MCF 10A (cell line): ENCODE results near the gene DLAT. TPM values are rescaled to one million over a fixed set of nuclear protein-coding genes. Genes with fewer than 3 reads are reported as not detected.
A peak's percentile ranks its signal among the peaks of the same experiment; 100 is the strongest.

Source experiments
- BruUV-seq: library from RNA; stranded (reverse); fragments of 400-500 nt; replicated peaks from 2 replicates; lab custom pipeline; 2021; lab: Mats Ljungman, UMichigan
- CTCF ChIA-PET: fragments of 300-600 bp; sonication (Branson Sonifier 250); formaldehyde crosslinking; extraction: SDS; loops from one replicate; lab custom pipeline; 2021; ENCODE audit warnings: antibody characterized with exemption, inconsistent platforms; lab: Yijun Ruan, JAX
- POLR2A ChIA-PET: fragments of 300-600, 350-650 bp; sonication (Branson Sonifier 250); formaldehyde crosslinking; extraction: SDS; loops from one replicate; lab custom pipeline; 2020; ENCODE audit warnings: antibody characterized with exemption, inconsistent platforms; lab: Yijun Ruan, JAX
- DNase-seq: peaks from one replicate; pipeline ENCODE4 v3.0.0-alpha.2; 2018; ENCODE audit not compliant: unreplicated experiment
- H3K27ac Mint-ChIP-seq: one replicate; pipeline ENCODE4 v1.8.0; 2022; ENCODE audit warnings: mild to moderate bottlenecking, low read depth, mixed read lengths; ENCODE audit not compliant: unreplicated experiment
- H3K27me3 Mint-ChIP-seq: one replicate; pipeline ENCODE4 v1.8.0; 2022; ENCODE audit warnings: mixed read lengths; ENCODE audit not compliant: insufficient read depth, unreplicated experiment
- H3K36me3 Mint-ChIP-seq: one replicate; pipeline ENCODE4 v1.8.0; 2022; ENCODE audit warnings: mild to moderate bottlenecking, moderate library complexity, mixed read lengths; ENCODE audit not compliant: insufficient read depth, unreplicated experiment
- H3K4me1 Mint-ChIP-seq: one replicate; pipeline ENCODE4 v1.8.0; 2022; ENCODE audit warnings: mixed read lengths; ENCODE audit not compliant: insufficient read depth, unreplicated experiment
- H3K4me3 Mint-ChIP-seq: one replicate; pipeline ENCODE4 v1.8.0; 2022; ENCODE audit warnings: mild to moderate bottlenecking, moderate library complexity, mixed read lengths; ENCODE audit not compliant: unreplicated experiment
- H3K9me3 Mint-ChIP-seq: one replicate; pipeline ENCODE4 v1.8.0; 2022; ENCODE audit warnings: mixed read lengths; ENCODE audit not compliant: unreplicated experiment
- CTCF ChIP-seq: fragments of 200-600 bp; IDR thresholded peaks from one replicate; pipeline ENCODE4 v1.8.0; 2022; ENCODE audit warnings: antibody characterized with exemption, mild to moderate bottlenecking; ENCODE audit not compliant: unreplicated experiment
- intact Hi-C: fragments of 100-400 bp; cut with micrococcal nuclease; formaldehyde crosslinking; loops from 2 replicates; pipeline ENCODE4 v1.14.1; 2022
- total RNA-seq: library from RNA; stranded (reverse); gene quantifications from 2 replicates; pipeline ENCODE4 v1.2.3, GENCODE V29; 2022

Gene DLAT
- total RNA-seq, 1 experiment from 2014 or later: 43.3 TPM

DNA sequence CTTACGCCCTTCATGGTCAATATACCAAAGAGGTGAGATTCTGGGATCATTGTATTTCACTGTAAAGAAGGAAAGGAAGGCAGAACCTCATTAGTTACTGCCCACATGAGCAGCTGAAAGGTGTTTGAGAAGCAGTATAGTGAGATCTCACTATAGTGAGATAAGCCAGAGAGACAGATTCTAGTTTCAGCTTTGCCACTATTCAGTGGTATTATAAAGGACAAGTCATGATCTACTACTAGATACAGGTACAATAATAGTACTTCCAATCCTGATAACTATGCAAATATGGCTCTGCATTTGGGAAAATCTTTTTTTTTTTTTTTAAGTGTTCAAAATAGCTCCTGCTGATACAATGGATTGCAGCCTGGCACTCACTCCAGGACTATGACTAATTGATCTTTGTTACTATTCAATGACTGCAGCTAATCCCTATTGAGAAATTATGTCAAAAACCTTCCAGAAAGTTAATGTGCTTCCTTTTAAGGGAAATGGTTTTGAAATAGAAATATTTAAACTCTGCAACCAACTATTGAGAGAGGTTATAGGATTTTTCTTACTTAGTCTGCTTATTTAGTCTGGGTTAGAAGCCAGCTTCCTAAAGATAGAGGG is 8.3 kb upstream of the DLAT start:
- ChIA-PET CTCF (interaction anchor here (0.9 to 1.3 kb wide), 5 partner anchors 30 to 97 kb away, joined by 3 to 5 read pairs (median 3); no protein-coding TSS in a partner anchor), POLR2A (interaction anchor here (1.2 to 2.2 kb wide), 6 partner anchors 8 to 146 kb away, joined by 3 to 12 read pairs (median 4); partner anchors contain the start of gene ALG9)
- peaks cover 15% of the 10 kb centered on the region for H3K4me1 Mint-ChIP-seq
- peak overlapping the region; percentile 27 for H3K27ac Mint-ChIP-seq
- no peak overlapping the region for H3K4me3 Mint-ChIP-seq
- peaks cover 34% of the 10 kb centered on the region for H3K36me3 Mint-ChIP-seq
- TF ChIP-seq CTCF: no peak
- no TSS peak for BruUV-seq
- intact Hi-C loops: no loop called here
- H3K27me3 Mint-ChIP-seq: no peaks in the 10 kb centered on the region
- no peaks in the 10 kb centered on the region for H3K9me3 Mint-ChIP-seq
- DNase-seq: peak; percentile 76

- peak overlapping the region; percentile 27 for H3K27ac Mint-ChIP-seq
- BruUV-seq: no TSS peak
- H3K36me3 Mint-ChIP-seq: peaks cover 37% of the 10 kb centered on the region
- no peaks in the 10 kb centered on the region for H3K9me3 Mint-ChIP-seq
- ChIA-PET CTCF (interaction anchor here (0.6 to 1.3 kb wide), 3 partner anchors 36 to 86 kb away, joined by 3 read pairs; no protein-coding TSS in a partner anchor), POLR2A (interaction anchor here (1.2 to 2.2 kb wide), 4 partner anchors 8 to 147 kb away, joined by 3 to 12 read pairs (median 5); partner anchors contain the start of gene ALG9)
- H3K4me1 Mint-ChIP-seq: peaks cover 15% of the 10 kb centered on the region
- no peak for TF ChIP-seq CTCF
- intact Hi-C loops: no loop called here
- no peak overlapping the region for H3K4me3 Mint-ChIP-seq
- no peaks in the 10 kb centered on the region for H3K27me3 Mint-ChIP-seq
- DNase-seq: no peak
Measured at GRCh38 chr11:112017538-112017937, 7.7 kb upstream of the DLAT start.

DNA sequence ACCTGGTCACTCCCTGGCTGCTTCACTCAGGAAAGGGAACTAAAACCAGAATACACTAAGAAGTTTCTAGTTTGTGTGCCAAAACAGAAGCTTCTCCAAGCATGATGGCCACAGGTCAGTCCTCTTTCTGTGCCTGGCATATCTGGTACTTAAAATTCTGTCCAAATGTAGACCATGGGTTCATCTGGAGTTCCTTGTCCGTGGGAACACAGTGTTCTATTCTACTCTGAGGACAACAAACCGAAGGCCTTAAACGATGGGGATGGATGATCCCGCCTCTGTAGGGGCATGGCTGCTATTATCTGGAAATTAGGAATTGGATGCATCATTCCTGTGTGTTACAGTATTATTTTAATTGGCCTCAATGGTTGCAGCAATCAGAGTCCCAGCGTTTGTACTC is 6.1 kb upstream of the DLAT start:
- ChIA-PET POLR2A (no interaction called here), CTCF (no interaction called here)
- no peak for DNase-seq
- Mint-ChIP-seq H3K27ac (no peak overlapping the region), H3K36me3 (peaks cover 40% of the 10 kb centered on the region), H3K27me3 (no peaks in the 10 kb centered on the region), H3K4me1 (peaks cover 11% of the 10 kb centered on the region), H3K9me3 (no peaks in the 10 kb centered on the region), H3K4me3 (no peak overlapping the region)
- TF ChIP-seq CTCF: no peak
- intact Hi-C loops: no loop called here
- BruUV-seq: no TSS peak

- intact Hi-C loops: no loop called here
- Mint-ChIP-seq H3K9me3 (no peaks in the 10 kb centered on the region), H3K4me3 (no peak overlapping the region), H3K36me3 (peaks cover 44% of the 10 kb centered on the region), H3K27ac (no peak overlapping the region), H3K4me1 (peaks cover 7% of the 10 kb centered on the region), H3K27me3 (no peaks in the 10 kb centered on the region)
- no peak for TF ChIP-seq CTCF
- ChIA-PET CTCF (no interaction called here), POLR2A (interaction anchor here (0.6 to 2.0 kb wide), 4 partner anchors 10 to 63 kb away, joined by 3 to 4 read pairs (median 4); partner anchors contain the start of genes SDHD and TIMM8B)
- DNase-seq: no peak
- no TSS peak for BruUV-seq
Measured at GRCh38 chr11:112023104-112023503, 2.1 kb upstream of the DLAT start.
